H1 (cell line): Measurements from ENCODE around the gene MAP7. TPM values are rescaled to one million over a fixed set of nuclear protein-coding genes. Genes with fewer than 3 reads are reported as not detected.

Source experiments
- CTCF ChIA-PET: fragments of 300-600 bp; sonication (Branson Sonifier 250); formaldehyde crosslinking; loops from one replicate; lab custom pipeline; 2021; ENCODE audit not compliant: partially characterized antibody; lab: Charles Lee
- POLR2A ChIA-PET: fragments of 300-600 bp; sonication (Branson Sonifier 250); formaldehyde crosslinking; loops from one replicate; lab custom pipeline; 2021; ENCODE audit warnings: inconsistent platforms; ENCODE audit not compliant: partially characterized antibody; lab: Charles Lee
- DNase-seq, 2 experiments: peaks; one replicate each; pipeline versions ENCODE4 v3.0.0 to v3.0.0-alpha.2; 2010 to 2022; ENCODE audit warnings: low spot score in 2 of 2, low read depth in 1 of 2, mixed read lengths in 1 of 2
- FAIRE-seq: peaks from 2 replicates; lab custom pipeline; 2011; peaks lifted over from hg19 to GRCh38; lab: Jason Lieb, UNC
- H2AFZ ChIP-seq: 2 replicates; pipeline ENCODE4 v1.8.1; 2012; ENCODE audit warnings: low read length, inconsistent platforms
- H2AK5ac ChIP-seq: 2 replicates; pipeline ENCODE4 v1.6.1; 2013; ENCODE audit warnings: low read depth, low read length
- H2BK120ac ChIP-seq: replicated peaks from 2 replicates; pipeline ENCODE3; 2013; ENCODE audit warnings: low read depth, low read length, inconsistent platforms
- H2BK12ac ChIP-seq: 2 replicates; pipeline ENCODE4 v1.6.1; 2013; ENCODE audit warnings: low read depth, low read length
- H2BK15ac ChIP-seq: 2 replicates; pipeline ENCODE4 v1.6.1; 2013; ENCODE audit warnings: low read length
- H2BK20ac ChIP-seq: 2 replicates; pipeline ENCODE4 v1.6.1; 2013; ENCODE audit warnings: low read length
- H2BK5ac ChIP-seq: 2 replicates; pipeline ENCODE4 v1.6.1; 2013; ENCODE audit warnings: low read depth, low read length
- H3K14ac ChIP-seq: 2 replicates; pipeline ENCODE4 v1.6.1; 2013; ENCODE audit warnings: inconsistent platforms; ENCODE audit not compliant: insufficient read length
- H3K18ac ChIP-seq: 2 replicates; pipeline ENCODE4 v1.6.1; 2013; ENCODE audit warnings: low read length; ENCODE audit errors: extremely low read depth
- H3K23ac ChIP-seq: 2 replicates; pipeline ENCODE4 v1.6.1; 2013; ENCODE audit warnings: inconsistent platforms; ENCODE audit not compliant: insufficient read length
- H3K23me2 ChIP-seq: 2 replicates; pipeline ENCODE4 v1.6.1; 2013; ENCODE audit warnings: low read depth, low read length
- H3K27ac ChIP-seq: 2 replicates; pipeline ENCODE4 v1.6.1; 2011; ENCODE audit warnings: low read depth, low read length, inconsistent platforms
- H3K27me3 ChIP-seq, 4 experiments: replicated peaks in 1 of 4; 1 replicate in 1 of 4; 2 replicates in 3 of 4; pipeline versions ENCODE4 v1.6.1 to v1.8.1; 2011 to 2013; ENCODE audit warnings: low read length in 3 of 4, mild to moderate bottlenecking in 3 of 4, inconsistent platforms in 2 of 4, mixed read lengths in 2 of 4, moderate library complexity in 1 of 4; ENCODE audit not compliant: control insufficient read depth in 3 of 4, insufficient read depth in 3 of 4; ENCODE audit errors: extremely low read depth in 1 of 4
- H3K36me3 ChIP-seq, 4 experiments: 2 replicates each; pipeline versions ENCODE4 v1.6.1 to v1.8.1; 2011 to 2013; ENCODE audit warnings: mild to moderate bottlenecking in 4 of 4, low read length in 3 of 4, moderate library complexity in 2 of 4, control low read depth in 1 of 4, inconsistent platforms in 1 of 4; ENCODE audit not compliant: insufficient read depth in 4 of 4, control insufficient read depth in 2 of 4
- H3K4ac ChIP-seq: replicated peaks from 2 replicates; pipeline ENCODE3; 2013; ENCODE audit warnings: low read length, low read depth, mixed read lengths, inconsistent platforms; ENCODE audit not compliant: insufficient read length
- H3K4me1 ChIP-seq, 4 experiments: replicated peaks in 1 of 4; 1 replicate in 1 of 4; 2 replicates in 3 of 4; pipeline versions ENCODE4 v1.6.1 to v1.8.1; 2011 to 2013; ENCODE audit warnings: low read length in 3 of 4, inconsistent platforms in 2 of 4, mixed read lengths in 1 of 4; ENCODE audit not compliant: insufficient read depth in 4 of 4, control insufficient read depth in 3 of 4
- H3K4me2 ChIP-seq, 2 experiments: 2 replicates each; pipeline versions ENCODE4 v1.6.1 to v1.8.1; 2011 to 2013; ENCODE audit warnings: low read depth in 2 of 2, low read length in 2 of 2, control low read depth in 1 of 2, inconsistent platforms in 1 of 2, mild to moderate bottlenecking in 1 of 2; ENCODE audit not compliant: insufficient read depth in 1 of 2
- H3K4me3 ChIP-seq, 4 experiments: fragments of 200-600, 300-600 bp in 1 of 4; sonication (generic), shearing (Covaris generic), sonication (Bioruptor Twin) in 1 of 4; 2 replicates each; pipeline versions ENCODE4 v1.5.1 to v1.8.1; 2011 to 2016; ENCODE audit warnings: low read length in 4 of 4, low read depth in 3 of 4, control low read depth in 2 of 4, inconsistent platforms in 2 of 4, mild to moderate bottlenecking in 2 of 4, mixed read lengths in 1 of 4, moderate library complexity in 1 of 4; ENCODE audit not compliant: insufficient read depth in 2 of 4; ENCODE audit errors: extremely low read depth in 1 of 4
- H3K56ac ChIP-seq: replicated peaks from 2 replicates; pipeline ENCODE3; 2013; ENCODE audit warnings: low read depth, mild to moderate bottlenecking, mixed read lengths, low read length, inconsistent platforms; ENCODE audit not compliant: insufficient read length
- H3K79me1 ChIP-seq: 2 replicates; pipeline ENCODE4 v1.6.1; 2013; ENCODE audit warnings: low read depth, low read length, control low read depth
- H3K79me2 ChIP-seq, 2 experiments: 2 replicates each; pipeline versions ENCODE4 v1.6.1 to v1.8.1; 2012 to 2013; ENCODE audit warnings: low read length in 2 of 2, mild to moderate bottlenecking in 2 of 2, inconsistent platforms in 1 of 2; ENCODE audit not compliant: insufficient read depth in 2 of 2, control insufficient read depth in 1 of 2
- H3K9ac ChIP-seq, 4 experiments: replicated peaks in 1 of 4; 1 replicate in 1 of 4; 2 replicates in 3 of 4; pipeline versions ENCODE4 v1.6.1 to v1.8.1; 2011 to 2013; ENCODE audit warnings: low read depth in 3 of 4, low read length in 3 of 4, control low read depth in 2 of 4, mild to moderate bottlenecking in 2 of 4, moderate library complexity in 2 of 4, inconsistent platforms in 1 of 4; ENCODE audit errors: extremely low read depth in 1 of 4
- H3K9me3 ChIP-seq, 2 experiments: 2 replicates each; pipeline versions ENCODE4 v1.6.1 to v1.8.1; 2012 to 2013; ENCODE audit warnings: mild to moderate bottlenecking in 2 of 2, moderate library complexity in 2 of 2, control low read depth in 1 of 2, inconsistent platforms in 1 of 2, low read depth in 1 of 2, low read length in 1 of 2, mixed read lengths in 1 of 2; ENCODE audit not compliant: insufficient read depth in 2 of 2
- H4K20me1 ChIP-seq, 2 experiments: replicated peaks in 1 of 2; 2 replicates each; pipeline versions ENCODE3 to v1.8.1; 2011 to 2013; ENCODE audit warnings: inconsistent platforms in 2 of 2, low read length in 2 of 2, mild to moderate bottlenecking in 1 of 2; ENCODE audit not compliant: insufficient read depth in 2 of 2, control insufficient read depth in 1 of 2
- H4K5ac ChIP-seq: 2 replicates; pipeline ENCODE4 v1.6.1; 2013; ENCODE audit warnings: low read length, low read depth, mixed read lengths, inconsistent platforms; ENCODE audit not compliant: insufficient read length
- H4K8ac ChIP-seq: 2 replicates; pipeline ENCODE4 v1.8.0; 2013; ENCODE audit warnings: mild to moderate bottlenecking, moderate library complexity, low read length, inconsistent platforms; ENCODE audit not compliant: insufficient read depth; ENCODE audit errors: extremely low read depth
- H4K91ac ChIP-seq: replicated peaks from 2 replicates; pipeline ENCODE3; 2013; ENCODE audit warnings: low read length, mixed read lengths, inconsistent platforms; ENCODE audit not compliant: insufficient read length
- CEBPB ChIP-seq: IDR thresholded peaks from 2 replicates; pipeline ENCODE4 v1.6.1; 2012; ENCODE audit warnings: low read depth, low read length
- KDM4A ChIP-seq: IDR thresholded peaks from one replicate; pipeline ENCODE4 v1.7.1; 2012; ENCODE audit warnings: low read depth, mild to moderate bottlenecking, moderate library complexity, low read length, inconsistent platforms; ENCODE audit not compliant: severe bottlenecking
- TCF12 ChIP-seq: IDR thresholded peaks from 2 replicates; pipeline ENCODE4 v1.6.1; 2011; ENCODE audit warnings: low read depth, mild to moderate bottlenecking, low read length
- WGBS, 2 experiments: shearing (Covaris generic) in 1 of 2; methylation state at CpG; one replicate each; pipeline versions ENCODE4 v1.1.6 to v1.1.7; 2013 to 2015; ENCODE audit warnings: low lambda C conversion rate in 2 of 2, mixed read lengths in 2 of 2, inconsistent platforms in 1 of 2, low coverage in 1 of 2, missing lambda C conversion rate in 1 of 2; ENCODE audit not compliant: insufficient replicate concordance in 2 of 2, insufficient coverage in 1 of 2, insufficient read length in 1 of 2; ENCODE audit errors: extremely low coverage in 1 of 2, missing lambda C conversion rate in 1 of 2; 5-methylcytosine and 5-hydroxymethylcytosine counted together
- polyA plus RNA-seq, 7 experiments: library from polyadenylated mRNA; depleted of rRNA in 3 of 7; stranded (reverse) in 5 of 7; unstranded in 2 of 7; fragments of >200 nt in 5 of 7; fragments of 200-250 nt in 2 of 7; gene quantifications; 1 replicate in 5 of 7; 2 replicates in 1 of 7; 4 replicates in 1 of 7; pipeline versions ENCODE4 v1.2.1 to v1.2.3, GENCODE V29; 2011 to 2013; ENCODE audit warnings: missing spikeins in 2 of 7, mixed read lengths in 2 of 7
- total RNA-seq: library from RNA; stranded (reverse); fragmentation: NEBNext Ultra II Directional; extraction: Animal tissue kit (Norgen Biotek cat#: 25700); gene quantifications from 2 replicates; pipeline ENCODE4 v1.2.1, GENCODE V29; 2021

MAP7 gene
- total and polyA plus RNA-seq, 2 of the 8 experiments (the other 6 are each of a cell fraction or from before 2014, with no cell fraction given): 13.5 to 66.9 TPM

DNA sequence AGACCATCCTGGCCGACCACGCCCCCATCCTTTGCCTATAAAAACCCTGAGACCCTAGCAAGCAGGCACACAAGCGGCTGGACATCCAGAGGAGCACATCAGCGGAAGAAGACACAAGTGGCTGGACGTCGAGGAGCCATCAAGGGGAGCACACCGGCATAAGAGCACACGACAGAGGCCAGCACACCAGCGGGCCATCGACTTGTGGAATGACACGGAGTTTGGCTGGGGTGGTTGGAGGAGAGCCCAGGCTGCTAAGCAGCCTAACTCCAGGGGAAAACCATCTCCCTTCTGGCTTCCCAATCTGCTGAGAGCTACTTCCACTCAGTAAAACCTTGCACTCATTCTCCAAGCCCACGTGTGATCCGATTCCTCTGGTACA is 215.8 kb downstream of the MAP7 start:
- no peak overlapping the region for H3K14ac ChIP-seq
- H3K4me2 ChIP-seq: no peak overlapping the region
- H2AFZ ChIP-seq: no peak overlapping the region
- ChIA-PET CTCF (interaction anchor here (0.8 to 2.8 kb wide), 13 partner anchors 10 to 311 kb away, joined by 3 to 12 read pairs (median 4); no protein-coding TSS in a partner anchor), POLR2A (interaction anchor here (0.7 to 2.9 kb wide), 2 partner anchors 12 to 44 kb away, joined by 3 to 10 read pairs; partner anchors contain the start of gene BCLAF1)
- no peaks in the 10 kb centered on the region for H3K36me3 ChIP-seq
- no peaks in the 10 kb centered on the region for H3K23me2 ChIP-seq
- H4K8ac ChIP-seq: no peak overlapping the region
- no peaks in the 10 kb centered on the region for H3K79me1 ChIP-seq
- FAIRE-seq: no peak
- H2BK20ac ChIP-seq: no peak overlapping the region
- H3K4me3 ChIP-seq: no peak overlapping the region
- no peaks in the 10 kb centered on the region; a peak in 1 of 7 replicates for H3K4me1 ChIP-seq
- no peaks in the 10 kb centered on the region for H3K79me2 ChIP-seq
- H2AK5ac ChIP-seq: peak overlapping the region; percentile 42; the same call in 1 of the 2 replicates
- WGBS, 2 experiments: 94% methylated on average over 13 of the region's 13 CpGs; no CpG with 5 or more reads in 1 of the 2 experiments
- H4K20me1 ChIP-seq: no peaks in the 10 kb centered on the region
- DNase-seq: no peak
- H3K56ac ChIP-seq: no peak overlapping the region
- H2BK5ac ChIP-seq: no peak overlapping the region
- H2BK12ac ChIP-seq: no peak overlapping the region
- H3K23ac ChIP-seq: no peak overlapping the region
- H3K4ac ChIP-seq: no peak overlapping the region
- H4K5ac ChIP-seq: no peak overlapping the region
- no peak overlapping the region for H2BK120ac ChIP-seq
- H4K91ac ChIP-seq: no peak overlapping the region
- no peaks in the 10 kb centered on the region; a peak in 1 of 7 replicates for H3K27me3 ChIP-seq
- H3K9me3 ChIP-seq: no peaks in the 10 kb centered on the region
- H3K18ac ChIP-seq: no peak overlapping the region
- no peak overlapping the region for H3K9ac ChIP-seq
- no peak overlapping the region for H3K27ac ChIP-seq
- no peak overlapping the region for H2BK15ac ChIP-seq
- no peak for TF ChIP-seq CEBPB
- TF ChIP-seq TCF12: no peak
- no peak for TF ChIP-seq KDM4A
